SK-N-SH treated with all-trans-retinoic acid at 6 μM for 48 hours (cell line): Measurements from ENCODE around the gene ATP5F1B.

Experiments
- ATAC-seq: fragments of 200-7000 bp; cut with Tn5 transposase; 3 replicates; pipeline ENCODE4 v1.9.1; 2020; ENCODE audit warnings: mild to moderate bottlenecking, moderate library complexity
- ARNTL ChIP-seq: fragments of 450-650 bp; formaldehyde crosslinking; IDR thresholded peaks from 2 replicates; pipeline ENCODE4 v1.5.0; 2020; ENCODE audit warnings: low read depth, mild to moderate bottlenecking, moderate library complexity, borderline replicate concordance
- BACH2 ChIP-seq: fragments of 250-450 bp; sonication (Bioruptor Pico); IDR thresholded peaks from 2 replicates; pipeline ENCODE4 v1.9.0; 2021; ENCODE audit warnings: mild to moderate bottlenecking, borderline replicate concordance
- CSDC2 ChIP-seq: fragments of 250-450 bp; sonication (Bioruptor Pico); IDR thresholded peaks from 2 replicates; pipeline ENCODE4 v1.5.0; 2020; ENCODE audit warnings: mild to moderate bottlenecking, moderate library complexity
- ESRRG ChIP-seq: fragments of 250-450 bp; sonication (Bioruptor Pico); IDR thresholded peaks from 2 replicates; pipeline ENCODE4 v1.6.1; 2021; ENCODE audit warnings: mild to moderate bottlenecking
- GLIS3 ChIP-seq: fragments of 250-450 bp; sonication (Bioruptor Pico); IDR thresholded peaks from 2 replicates; pipeline ENCODE4 v1.5.0; 2020; ENCODE audit warnings: mild to moderate bottlenecking, moderate library complexity
- ISL1 ChIP-seq: fragments of 250-450 bp; sonication (Bioruptor Pico); IDR thresholded peaks from 2 replicates; pipeline ENCODE4 v2.1.2; 2022; ENCODE audit warnings: mild to moderate bottlenecking, moderate library complexity
- OSR1 ChIP-seq: fragments of 250-450 bp; sonication (Bioruptor Pico); IDR thresholded peaks from 2 replicates; pipeline ENCODE4 v1.8.0; 2022; ENCODE audit warnings: moderate library complexity, mild to moderate bottlenecking, inconsistent platforms
- PPARA ChIP-seq: fragments of 250-450 bp; sonication (Bioruptor Pico); IDR thresholded peaks from 2 replicates; pipeline ENCODE4 v1.5.0; 2020; ENCODE audit warnings: mild to moderate bottlenecking, borderline replicate concordance
- SNAI2 ChIP-seq: fragments of 250-450 bp; sonication (Bioruptor Pico); IDR thresholded peaks from 2 replicates; pipeline ENCODE4 v1.5.0; 2020; ENCODE audit warnings: mild to moderate bottlenecking, moderate library complexity
- TCF4 ChIP-seq: fragments of 250-450 bp; sonication (Bioruptor Pico); IDR thresholded peaks from 2 replicates; pipeline ENCODE4 v1.8.0; 2021; ENCODE audit warnings: mild to moderate bottlenecking, moderate library complexity, borderline replicate concordance
- TOX ChIP-seq: fragments of 250-450 bp; sonication (Bioruptor Pico); IDR thresholded peaks from 2 replicates; pipeline ENCODE4 v1.8.0; 2021; ENCODE audit warnings: mild to moderate bottlenecking, moderate library complexity, borderline replicate concordance
- ZC3H10 ChIP-seq: fragments of 250-450 bp; sonication (Bioruptor Pico); IDR thresholded peaks from 2 replicates; pipeline ENCODE4 v1.5.1; 2021; ENCODE audit warnings: mild to moderate bottlenecking, moderate library complexity
- ZFP3 ChIP-seq: fragments of 250-450 bp; sonication (Bioruptor Pico); IDR thresholded peaks from 2 replicates; pipeline ENCODE4 v1.5.0; 2020; ENCODE audit warnings: mild to moderate bottlenecking, moderate library complexity
- ZFP30 ChIP-seq: fragments of 450-650 bp; formaldehyde crosslinking; IDR thresholded peaks from 2 replicates; pipeline ENCODE4 v1.5.0; 2022; ENCODE audit warnings: mild to moderate bottlenecking, moderate library complexity
- ZNF565 ChIP-seq: fragments of 450-650 bp; formaldehyde crosslinking; conservative IDR thresholded peaks from 2 replicates; pipeline ENCODE4 v1.5.0; 2020; ENCODE audit warnings: low read depth, mild to moderate bottlenecking, moderate library complexity
- TF ChIP-seq, protein P1 (sequence below): fragments of 250-450 bp; sonication (Bioruptor Pico); IDR thresholded peaks from 2 replicates; pipeline ENCODE4 v1.5.1; 2021; ENCODE audit warnings: mild to moderate bottlenecking, moderate library complexity
- TF ChIP-seq, protein P2 (sequence below): fragments of 250-450 bp; sonication (Bioruptor Pico); IDR thresholded peaks from 2 replicates; pipeline ENCODE4 v1.5.0; 2020; ENCODE audit warnings: mild to moderate bottlenecking, moderate library complexity
- TF ChIP-seq, protein P3 (sequence below): fragments of 250-450 bp; sonication (Bioruptor Pico); IDR thresholded peaks from 2 replicates; pipeline ENCODE4 v1.8.0; 2020; ENCODE audit warnings: mild to moderate bottlenecking, moderate library complexity, borderline replicate concordance
- TF ChIP-seq, protein P4 (sequence below): fragments of 250-450 bp; sonication (Bioruptor Pico); IDR thresholded peaks from 2 replicates; pipeline ENCODE4 v1.5.1; 2020; ENCODE audit warnings: low read depth, mild to moderate bottlenecking, moderate library complexity

The ATP5F1B gene

DNA sequence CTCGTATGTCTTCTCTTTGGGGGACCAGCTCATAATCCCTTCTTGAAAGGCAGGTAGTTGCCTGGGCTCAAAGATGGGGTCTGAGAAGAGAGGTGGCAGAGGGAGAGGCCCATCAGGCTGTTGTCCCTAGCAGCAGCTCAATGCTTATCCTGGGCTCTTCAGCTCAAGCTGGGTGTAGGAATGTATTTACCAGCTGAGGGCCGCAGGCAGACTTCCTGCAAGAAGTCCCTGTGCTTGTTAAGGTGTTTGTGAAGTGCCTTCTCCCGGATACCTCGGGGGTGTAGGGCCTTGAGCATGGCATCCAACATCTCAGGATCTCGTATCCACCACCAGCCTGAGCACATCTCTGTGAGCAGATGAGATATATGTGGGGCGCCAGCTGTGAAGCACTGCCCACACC, 45.0 kb downstream of the ATP5F1B start:
- no peak for ATAC-seq
- no peak for TF ChIP-seq BACH2 (CRISPR knock-in tag)
- TF ChIP-seq, protein P1, sequence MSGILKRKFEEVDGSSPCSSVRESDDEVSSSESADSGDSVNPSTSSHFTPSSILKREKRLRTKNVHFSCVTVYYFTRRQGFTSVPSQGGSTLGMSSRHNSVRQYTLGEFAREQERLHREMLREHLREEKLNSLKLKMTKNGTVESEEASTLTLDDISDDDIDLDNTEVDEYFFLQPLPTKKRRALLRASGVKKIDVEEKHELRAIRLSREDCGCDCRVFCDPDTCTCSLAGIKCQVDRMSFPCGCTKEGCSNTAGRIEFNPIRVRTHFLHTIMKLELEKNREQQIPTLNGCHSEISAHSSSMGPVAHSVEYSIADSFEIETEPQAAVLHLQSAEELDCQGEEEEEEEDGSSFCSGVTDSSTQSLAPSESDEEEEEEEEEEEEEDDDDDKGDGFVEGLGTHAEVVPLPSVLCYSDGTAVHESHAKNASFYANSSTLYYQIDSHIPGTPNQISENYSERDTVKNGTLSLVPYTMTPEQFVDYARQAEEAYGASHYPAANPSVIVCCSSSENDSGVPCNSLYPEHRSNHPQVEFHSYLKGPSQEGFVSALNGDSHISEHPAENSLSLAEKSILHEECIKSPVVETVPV (CRISPR knock-in tag): no peak
- TF ChIP-seq PPARA (CRISPR knock-in tag): no peak
- TF ChIP-seq GLIS3 (CRISPR knock-in tag): no peak
- no peak for TF ChIP-seq ZFP3 (CRISPR knock-in tag)
- TF ChIP-seq ISL1 (CRISPR knock-in tag): no peak
- no peak for TF ChIP-seq OSR1
- no peak for TF ChIP-seq TOX (CRISPR knock-in tag)
- TF ChIP-seq ZC3H10 (CRISPR knock-in tag): no peak

DNA sequence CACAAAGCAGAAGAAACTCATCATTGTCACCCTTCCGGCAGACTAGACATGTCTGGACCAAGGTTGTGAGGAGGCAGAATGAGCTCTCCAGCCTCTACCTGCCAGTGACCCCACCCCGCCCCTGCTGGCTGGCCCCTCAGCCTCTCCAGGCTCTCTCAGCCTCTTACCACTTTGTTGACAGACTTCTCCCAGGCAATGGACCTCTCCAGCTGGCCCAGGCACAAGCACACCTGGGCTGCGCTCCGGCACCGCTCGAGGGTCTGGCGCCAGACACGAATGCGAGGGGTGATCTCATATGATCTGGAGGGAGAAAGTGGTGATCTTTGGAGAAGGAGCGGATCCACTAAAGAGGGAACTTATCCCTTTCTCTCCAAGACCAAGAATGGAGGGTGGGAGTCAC, 46.0 kb downstream of the ATP5F1B start:
- TF ChIP-seq, protein P2, sequence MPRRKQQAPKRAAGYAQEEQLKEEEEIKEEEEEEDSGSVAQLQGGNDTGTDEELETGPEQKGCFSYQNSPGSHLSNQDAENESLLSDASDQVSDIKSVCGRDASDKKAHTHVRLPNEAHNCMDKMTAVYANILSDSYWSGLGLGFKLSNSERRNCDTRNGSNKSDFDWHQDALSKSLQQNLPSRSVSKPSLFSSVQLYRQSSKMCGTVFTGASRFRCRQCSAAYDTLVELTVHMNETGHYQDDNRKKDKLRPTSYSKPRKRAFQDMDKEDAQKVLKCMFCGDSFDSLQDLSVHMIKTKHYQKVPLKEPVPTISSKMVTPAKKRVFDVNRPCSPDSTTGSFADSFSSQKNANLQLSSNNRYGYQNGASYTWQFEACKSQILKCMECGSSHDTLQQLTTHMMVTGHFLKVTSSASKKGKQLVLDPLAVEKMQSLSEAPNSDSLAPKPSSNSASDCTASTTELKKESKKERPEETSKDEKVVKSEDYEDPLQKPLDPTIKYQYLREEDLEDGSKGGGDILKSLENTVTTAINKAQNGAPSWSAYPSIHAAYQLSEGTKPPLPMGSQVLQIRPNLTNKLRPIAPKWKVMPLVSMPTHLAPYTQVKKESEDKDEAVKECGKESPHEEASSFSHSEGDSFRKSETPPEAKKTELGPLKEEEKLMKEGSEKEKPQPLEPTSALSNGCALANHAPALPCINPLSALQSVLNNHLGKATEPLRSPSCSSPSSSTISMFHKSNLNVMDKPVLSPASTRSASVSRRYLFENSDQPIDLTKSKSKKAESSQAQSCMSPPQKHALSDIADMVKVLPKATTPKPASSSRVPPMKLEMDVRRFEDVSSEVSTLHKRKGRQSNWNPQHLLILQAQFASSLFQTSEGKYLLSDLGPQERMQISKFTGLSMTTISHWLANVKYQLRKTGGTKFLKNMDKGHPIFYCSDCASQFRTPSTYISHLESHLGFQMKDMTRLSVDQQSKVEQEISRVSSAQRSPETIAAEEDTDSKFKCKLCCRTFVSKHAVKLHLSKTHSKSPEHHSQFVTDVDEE: no peak
- no peak for TF ChIP-seq ESRRG (CRISPR knock-in tag)
- no peak for ATAC-seq

DNA sequence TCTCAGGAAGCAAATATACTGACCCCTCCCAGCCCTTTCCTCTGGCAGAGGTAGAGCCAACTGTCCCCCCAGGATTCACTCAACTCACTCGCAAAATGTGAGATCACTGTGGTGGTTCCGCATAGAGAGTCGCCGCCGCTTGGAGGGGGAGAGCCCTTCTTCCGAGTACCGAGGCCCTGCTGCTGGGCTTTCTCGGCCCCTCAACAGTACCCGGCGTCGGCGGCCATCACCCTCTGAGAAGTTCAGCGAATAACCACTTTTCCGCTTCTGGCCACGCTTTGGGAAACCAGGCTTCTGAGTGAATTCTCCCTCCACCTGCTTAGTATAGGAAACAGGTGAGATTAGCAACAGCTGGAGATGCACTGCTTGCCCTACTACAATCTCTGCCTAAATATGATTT, 46.7 kb downstream of the ATP5F1B start:
- no peak for TF ChIP-seq ZNF565 (CRISPR knock-in tag)
- no peak for TF ChIP-seq PPARA (CRISPR knock-in tag)
- no peak for TF ChIP-seq BACH2 (CRISPR knock-in tag)
- TF ChIP-seq SNAI2 (CRISPR knock-in tag): no peak
- TF ChIP-seq ZFP30: no peak
- TF ChIP-seq, protein P3, sequence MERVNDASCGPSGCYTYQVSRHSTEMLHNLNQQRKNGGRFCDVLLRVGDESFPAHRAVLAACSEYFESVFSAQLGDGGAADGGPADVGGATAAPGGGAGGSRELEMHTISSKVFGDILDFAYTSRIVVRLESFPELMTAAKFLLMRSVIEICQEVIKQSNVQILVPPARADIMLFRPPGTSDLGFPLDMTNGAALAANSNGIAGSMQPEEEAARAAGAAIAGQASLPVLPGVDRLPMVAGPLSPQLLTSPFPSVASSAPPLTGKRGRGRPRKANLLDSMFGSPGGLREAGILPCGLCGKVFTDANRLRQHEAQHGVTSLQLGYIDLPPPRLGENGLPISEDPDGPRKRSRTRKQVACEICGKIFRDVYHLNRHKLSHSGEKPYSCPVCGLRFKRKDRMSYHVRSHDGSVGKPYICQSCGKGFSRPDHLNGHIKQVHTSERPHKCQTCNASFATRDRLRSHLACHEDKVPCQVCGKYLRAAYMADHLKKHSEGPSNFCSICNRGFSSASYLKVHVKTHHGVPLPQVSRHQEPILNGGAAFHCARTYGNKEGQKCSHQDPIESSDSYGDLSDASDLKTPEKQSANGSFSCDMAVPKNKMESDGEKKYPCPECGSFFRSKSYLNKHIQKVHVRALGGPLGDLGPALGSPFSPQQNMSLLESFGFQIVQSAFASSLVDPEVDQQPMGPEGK (CRISPR knock-in tag): no peak
- TF ChIP-seq TCF4 (CRISPR knock-in tag): no peak
- TF ChIP-seq TOX (CRISPR knock-in tag): no peak
- TF ChIP-seq CSDC2: no peak
- TF ChIP-seq ISL1 (CRISPR knock-in tag): no peak
- no peak for TF ChIP-seq ZFP3 (CRISPR knock-in tag)
- TF ChIP-seq, protein P4, sequence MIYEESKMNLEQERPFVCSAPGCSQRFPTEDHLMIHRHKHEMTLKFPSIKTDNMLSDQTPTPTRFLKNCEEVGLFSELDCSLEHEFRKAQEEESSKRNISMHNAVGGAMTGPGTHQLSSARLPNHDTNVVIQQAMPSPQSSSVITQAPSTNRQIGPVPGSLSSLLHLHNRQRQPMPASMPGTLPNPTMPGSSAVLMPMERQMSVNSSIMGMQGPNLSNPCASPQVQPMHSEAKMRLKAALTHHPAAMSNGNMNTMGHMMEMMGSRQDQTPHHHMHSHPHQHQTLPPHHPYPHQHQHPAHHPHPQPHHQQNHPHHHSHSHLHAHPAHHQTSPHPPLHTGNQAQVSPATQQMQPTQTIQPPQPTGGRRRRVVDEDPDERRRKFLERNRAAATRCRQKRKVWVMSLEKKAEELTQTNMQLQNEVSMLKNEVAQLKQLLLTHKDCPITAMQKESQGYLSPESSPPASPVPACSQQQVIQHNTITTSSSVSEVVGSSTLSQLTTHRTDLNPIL: no peak
- TF ChIP-seq, protein P2: no peak
- TF ChIP-seq ZC3H10 (CRISPR knock-in tag): no peak
- no peak for TF ChIP-seq ARNTL (CRISPR knock-in tag)
- TF ChIP-seq ESRRG (CRISPR knock-in tag): no peak
- TF ChIP-seq GLIS3 (CRISPR knock-in tag): no peak
- no peak for ATAC-seq
